PC-3 (cell line): Measurements from ENCODE around the gene TARS2.

Experiments
- CTCF ChIP-seq: fragments of 300-600 bp; sonication (generic); conservative IDR thresholded peaks from 2 replicates; pipeline ENCODE4 v1.5.1; 2017; ENCODE audit warnings: antibody characterized with exemption, low read depth, mild to moderate bottlenecking, low read length
- EZH2phosphoT487 ChIP-seq: fragments of 300-600 bp; sonication (generic); IDR thresholded peaks from 2 replicates; pipeline ENCODE4 v1.6.1; 2018; ENCODE audit warnings: mild to moderate bottlenecking, antibody characterized with exemption, low read length, borderline replicate concordance

GRCh38 chr1:150549496-150550221 is 62.4 kb downstream of the TARS2 start:
- no peak for TF ChIP-seq EZH2phosphoT487
- no peak for TF ChIP-seq CTCF
